Right ventricle myocardium superior (tissue), 1 donor: Measurements from ENCODE around the gene RAB7B. TPM values are rescaled to one million over a fixed set of nuclear protein-coding genes. Genes with fewer than 3 reads are reported as not detected.

Experiments
- ATAC-seq: fragments of 200-7000 bp; cut with Tn5 transposase; one replicate; pipeline ENCODE4 v1.9.1; 2020; ENCODE audit warnings: mild to moderate bottlenecking; ENCODE audit not compliant: poor library complexity
- DNase-seq: peaks from one replicate; pipeline ENCODE4 v3.0.0-alpha.2; 2020
- intact Hi-C: fragments of 100-400 bp; cut with DNase I; formaldehyde crosslinking; loops from one replicate; pipeline ENCODE4 v1.11.2; 2022
- total RNA-seq: library from RNA; stranded (reverse); fragmentation: NEBNext Ultra II Directional; extraction: Animal tissue kit (Norgen Biotek cat#: 25700); gene quantifications from one replicate; pipeline ENCODE4 v1.2.1, GENCODE V29; 2021
- donor health status: DM: no; HTN: yes; CAD: no; lungs with severe emphysema.

Gene RAB7B
- total RNA-seq, 1 donor from 2014 or later = 1.2 TPM

GRCh38 chr1:205965036-205965884 lies 37.9 kb downstream of the RAB7B start:
- ATAC-seq = no peak
- intact Hi-C loops = no loop called here

DNA sequence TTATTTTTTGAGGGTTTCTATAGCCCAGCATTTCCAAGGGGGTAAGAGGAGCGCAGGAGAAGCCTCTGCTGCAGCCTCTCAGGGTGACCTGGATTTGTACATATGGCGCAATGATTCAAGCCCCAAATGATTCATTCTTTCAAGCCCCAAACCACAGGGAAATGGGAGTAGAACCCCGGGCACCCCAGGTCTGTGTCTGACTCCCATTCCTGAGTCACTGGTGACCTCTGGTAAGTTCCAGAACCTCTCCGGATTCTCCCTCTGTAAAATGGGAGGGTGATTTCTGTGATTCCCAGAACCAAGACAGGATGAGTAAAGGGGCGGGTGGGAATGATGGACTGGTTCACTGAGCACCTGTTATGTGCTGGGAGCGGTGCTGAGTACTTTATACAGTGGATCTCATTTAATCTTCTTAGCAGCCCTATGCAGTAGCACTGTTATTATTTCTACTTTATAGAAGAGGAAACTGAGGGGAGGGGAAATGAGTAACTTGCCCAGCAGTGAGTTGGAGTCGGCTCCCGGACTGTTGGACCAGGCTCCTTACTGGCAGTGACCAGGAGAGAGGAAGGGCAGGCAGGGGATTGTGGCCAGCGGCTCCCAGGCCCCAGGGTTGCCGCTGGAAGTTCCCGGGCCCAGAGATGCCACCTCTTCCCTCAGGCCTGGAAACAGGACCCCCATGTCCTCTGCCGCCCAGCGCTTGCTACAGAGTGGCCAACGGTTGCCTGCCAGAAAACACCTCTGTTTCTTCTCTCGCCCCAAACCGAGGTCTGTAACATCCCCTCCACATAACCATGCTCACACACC lies 39.6 kb downstream of the RAB7B start:
- no peak for ATAC-seq
- no peak for DNase-seq
- intact Hi-C loops = no loop called here

More at GRCh38 chr1:205965036-205965884, 37.9 kb downstream of the RAB7B start:
- no peak for DNase-seq

DNA sequence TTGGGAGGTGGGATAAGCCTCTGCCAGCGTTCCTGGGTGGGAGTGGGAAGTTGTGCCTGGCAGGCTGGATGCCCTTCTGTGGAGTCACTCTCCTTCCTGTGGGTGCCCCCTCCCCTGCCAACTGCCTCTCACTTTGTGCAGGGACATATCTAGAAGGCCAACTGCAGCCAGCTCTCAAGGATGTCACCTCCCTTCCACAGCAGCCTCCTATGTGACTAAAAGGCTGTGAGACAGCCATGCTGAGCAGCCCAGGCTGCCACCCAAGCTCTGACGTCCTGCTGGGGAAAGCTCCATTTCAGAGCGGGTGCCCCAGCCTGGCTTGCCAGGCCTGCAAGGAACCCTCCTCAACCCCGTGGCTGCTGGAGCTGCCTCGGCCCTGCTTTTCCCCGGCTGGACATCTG lies 40.4 kb downstream of the RAB7B start:
- DNase-seq = no peak
- no peak for ATAC-seq
- intact Hi-C loops = no loop called here

DNA sequence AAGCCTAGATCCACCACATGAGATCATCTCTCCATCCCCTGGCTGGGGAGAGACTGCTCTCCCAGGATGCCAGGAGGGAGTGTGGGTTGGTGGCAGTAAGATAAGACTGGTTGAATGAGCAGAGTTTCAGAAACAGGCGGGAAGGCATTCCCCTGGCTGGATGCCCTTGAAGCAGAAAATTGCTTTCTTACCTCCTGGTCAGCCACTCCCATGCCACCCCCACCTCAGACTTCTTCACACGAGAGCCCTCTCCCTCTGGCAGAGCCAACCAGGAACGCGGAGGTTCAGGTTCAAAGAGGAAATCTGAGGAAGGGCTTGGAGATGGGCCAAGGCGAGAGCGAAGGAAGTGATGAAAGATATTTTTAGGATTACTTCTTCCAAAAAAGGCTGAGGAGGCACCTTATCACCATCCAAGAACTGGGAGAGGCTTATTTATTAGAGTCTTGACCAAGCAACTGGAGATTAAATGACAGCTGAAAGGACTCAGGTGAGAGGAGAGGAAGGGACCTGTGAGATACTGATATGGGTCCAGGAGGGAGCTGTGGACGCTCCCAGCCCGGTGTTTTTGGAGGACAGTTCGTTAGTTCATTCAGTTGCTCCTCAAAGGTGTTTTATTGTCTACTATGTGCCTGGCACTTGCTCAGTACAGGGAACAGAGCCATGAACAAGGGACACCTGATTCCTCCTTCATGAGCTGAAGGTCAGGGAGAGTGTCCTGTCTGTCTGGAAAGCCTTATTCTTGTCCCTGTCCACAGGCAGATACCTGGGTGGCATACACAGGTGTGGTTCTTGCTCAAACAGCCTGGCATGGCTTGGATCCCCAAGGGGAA lies 41.0 kb downstream of the RAB7B start:
- DNase-seq (no peak), ATAC-seq (no peak)
- intact Hi-C loops = no loop called here

GRCh38 chr1:205961405-205961804 lies 41.8 kb downstream of the RAB7B start:
- DNase-seq = no peak
- intact Hi-C loops = no loop called here
- ATAC-seq = no peak

- ATAC-seq (no peak), DNase-seq (no peak)
- intact Hi-C loops = no loop called here
Observed at GRCh38 chr1:205959789-205960188, 43.4 kb downstream of the RAB7B start.

DNA sequence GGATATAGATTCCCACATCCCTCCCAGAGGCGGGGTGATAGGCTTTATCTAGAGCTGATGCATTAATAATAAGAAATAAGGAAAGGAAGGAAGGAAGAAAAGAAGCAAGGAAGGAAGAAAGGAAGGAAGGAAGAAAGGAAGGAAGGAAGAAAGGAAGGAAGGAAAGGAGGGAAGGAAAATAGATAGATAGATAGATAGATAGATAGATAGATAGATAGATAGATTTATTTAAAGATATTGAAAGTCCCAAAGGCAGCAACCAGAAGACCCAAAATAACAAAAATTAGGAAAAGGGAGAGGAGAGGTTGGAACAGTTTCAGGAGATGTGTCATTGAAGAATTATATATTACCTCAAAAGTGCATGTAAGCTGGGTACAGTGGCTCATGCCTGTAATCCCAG lies 47.7 kb downstream of the RAB7B start:
- no peak for ATAC-seq
- intact Hi-C loops = no loop called here

GRCh38 chr1:205954819-205955404 lies 48.3 kb downstream of the RAB7B start:
- ATAC-seq = no peak

More for the DNA sequence above, 47.7 kb downstream of the RAB7B start:
- DNase-seq = no peak

GRCh38 chr1:205951746-205952145 lies 51.4 kb downstream of the RAB7B start:
- DNase-seq = no peak
- intact Hi-C loops = no loop called here
- no peak for ATAC-seq

More at GRCh38 chr1:205954819-205955404, 48.3 kb downstream of the RAB7B start:
- intact Hi-C loops = no loop called here
- no peak for DNase-seq

- intact Hi-C loops = no loop called here
- ATAC-seq (no peak), DNase-seq (no peak)
Observed at GRCh38 chr1:205950826-205951549, 52.2 kb downstream of the RAB7B start.

DNA sequence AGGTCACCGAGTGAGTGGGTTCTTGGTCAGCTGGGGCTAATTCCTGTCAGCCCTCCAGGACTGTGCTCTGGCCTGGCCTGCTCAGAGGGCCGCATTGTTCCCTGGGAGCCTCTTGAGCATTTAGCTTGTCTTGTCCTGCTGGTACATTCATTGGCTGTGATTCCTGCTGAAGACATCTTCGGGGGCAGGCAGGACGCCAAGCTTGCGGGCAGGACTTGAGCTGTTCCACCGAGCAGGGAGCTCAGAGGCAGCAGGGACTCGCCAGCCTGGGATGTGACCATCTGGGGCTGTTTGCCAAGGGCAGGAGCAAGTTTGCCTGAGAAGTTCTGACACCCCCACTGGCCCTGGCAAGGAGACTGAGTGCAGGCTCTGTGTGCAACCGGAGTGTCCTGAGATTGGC lies 52.9 kb downstream of the RAB7B start:
- ATAC-seq = peak; percentile 59
- DNase-seq = peak; percentile 60

GRCh38 chr1:205949753-205950152 lies 53.4 kb downstream of the RAB7B start:
- intact Hi-C loops = no loop called here
- DNase-seq = no peak
- no peak for ATAC-seq

More for the DNA sequence above, 52.9 kb downstream of the RAB7B start:
- intact Hi-C loops = no loop called here

DNA sequence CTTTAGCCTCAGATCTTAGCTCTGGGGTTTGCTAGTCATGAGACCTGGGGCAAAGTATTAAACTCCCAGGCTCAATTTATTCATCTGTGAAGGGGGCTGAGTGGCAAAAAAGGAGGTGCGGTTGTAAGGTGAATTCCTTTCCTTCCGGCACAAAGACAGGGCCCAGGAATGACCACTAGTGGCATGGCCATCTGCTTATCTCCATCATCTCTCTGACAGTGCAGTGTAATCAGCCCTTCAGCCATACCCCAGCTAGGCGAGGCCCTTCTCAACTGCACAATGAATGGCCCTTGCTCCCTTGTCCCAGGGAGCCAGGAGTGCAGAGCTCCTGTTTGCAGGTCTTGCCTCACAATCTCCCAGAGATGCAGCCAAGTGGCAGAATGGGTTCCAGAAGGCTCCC lies 54.3 kb downstream of the RAB7B start:
- intact Hi-C loops = no loop called here
- ATAC-seq (no peak), DNase-seq (no peak)

DNA sequence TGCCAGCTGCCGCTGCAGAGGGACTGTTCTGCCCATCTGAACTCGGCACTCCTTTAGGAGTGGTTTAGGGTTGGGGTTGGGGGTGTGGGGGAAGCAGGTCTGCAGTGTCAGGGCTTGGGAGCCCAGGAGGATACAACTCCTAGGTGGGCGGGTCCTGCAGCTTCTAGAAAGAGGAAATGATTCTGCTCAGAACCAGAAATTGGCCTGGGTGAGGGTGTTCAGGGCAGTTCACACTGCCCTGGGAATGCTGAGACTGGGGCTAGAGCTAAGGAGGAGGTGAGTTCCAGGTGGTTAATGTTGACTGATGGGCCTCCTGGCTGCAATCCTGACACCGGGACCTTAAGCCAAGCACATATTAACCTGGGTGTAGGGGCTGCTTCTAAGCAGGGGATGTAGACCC lies 55.2 kb downstream of the RAB7B start:
- DNase-seq (no peak), ATAC-seq (no peak)
- intact Hi-C loops = no loop called here

DNA sequence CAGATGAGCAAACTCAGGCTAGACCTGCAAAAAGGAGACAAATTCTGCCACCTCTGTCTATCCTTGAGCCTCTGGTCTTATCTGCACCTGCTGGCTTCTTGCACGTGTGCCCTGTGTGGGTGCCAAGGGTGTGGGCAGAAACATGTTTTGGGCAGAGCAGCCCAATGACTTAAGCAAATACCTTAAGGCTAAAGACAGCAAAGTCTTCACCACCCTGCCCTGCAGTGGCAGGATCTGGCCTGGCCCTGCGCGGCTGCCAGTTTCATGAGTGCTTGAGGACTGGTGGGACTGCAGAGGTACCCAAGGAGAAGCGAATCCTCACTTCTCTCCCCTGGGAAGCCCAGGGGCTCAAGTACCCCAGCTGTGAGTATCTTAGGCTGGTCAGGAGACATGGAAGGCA lies 56.2 kb downstream of the RAB7B start:
- ATAC-seq (no peak), DNase-seq (no peak)

DNA sequence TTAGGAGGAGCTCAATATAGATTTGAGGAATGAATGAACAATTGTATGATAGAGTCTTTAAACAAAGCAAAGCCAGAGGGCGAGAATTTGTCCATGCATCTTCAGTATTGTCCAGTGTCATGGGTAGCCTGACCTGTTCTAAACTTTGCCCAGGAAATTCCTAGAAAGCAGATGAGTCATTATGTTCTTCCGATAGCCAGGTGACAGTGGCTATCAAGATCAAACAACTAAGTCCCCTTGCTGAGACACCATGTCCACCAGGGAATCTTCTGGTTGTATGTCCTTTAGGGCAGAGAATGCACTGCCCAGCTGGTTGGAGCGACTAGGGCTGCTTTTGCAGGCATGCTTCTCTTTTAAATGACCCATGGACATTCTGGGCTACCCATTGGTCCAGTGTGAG lies 58.1 kb downstream of the RAB7B start:
- ATAC-seq (no peak), DNase-seq (no peak)
- intact Hi-C loops = no loop called here

More for the DNA sequence above, 56.2 kb downstream of the RAB7B start:
- intact Hi-C loops = no loop called here

DNA sequence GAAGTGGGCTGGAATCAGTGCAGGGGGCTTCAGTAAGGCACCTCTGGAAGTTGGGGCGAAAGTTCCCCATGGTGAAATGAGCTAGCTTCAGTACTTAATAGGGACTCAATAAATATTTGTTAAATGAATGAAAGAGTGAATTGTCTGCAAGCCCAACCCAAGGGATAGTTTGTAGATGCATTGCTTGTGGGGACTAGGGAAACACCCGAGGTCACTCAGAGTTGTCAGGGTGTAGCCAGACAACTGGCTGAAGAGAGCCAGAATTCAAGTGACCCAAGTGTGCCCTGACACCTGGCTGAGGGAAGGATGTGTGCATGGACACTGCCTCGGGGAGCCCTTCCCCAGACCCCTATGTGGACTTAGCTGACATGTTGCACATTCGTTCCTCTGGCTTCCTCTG lies 58.7 kb downstream of the RAB7B start:
- no peak for DNase-seq
- no peak for ATAC-seq
- intact Hi-C loops = no loop called here

DNA sequence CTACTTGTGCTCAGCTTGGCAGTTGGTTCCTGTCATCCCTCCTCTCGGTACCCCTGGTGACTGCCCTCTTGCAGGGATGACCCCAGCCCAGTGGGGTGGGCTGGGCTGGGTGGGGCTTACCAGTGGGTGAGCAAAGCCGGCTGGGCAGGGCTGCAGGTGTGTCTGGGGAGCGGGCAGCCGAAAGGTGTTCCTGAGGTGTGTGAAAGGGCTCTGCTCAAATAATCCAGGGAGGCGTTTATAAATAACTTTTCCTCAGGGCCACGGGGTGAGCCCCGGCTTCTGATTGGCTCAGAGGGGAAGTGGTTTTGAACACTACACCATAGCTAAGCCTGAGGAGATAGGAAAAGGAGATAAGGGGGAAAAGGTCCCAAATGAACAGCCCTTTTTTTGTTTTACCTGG lies 60.0 kb downstream of the RAB7B start, which contains the start of gene SLC26A9:
Gene SLC26A9, minus strand, starts transcription at position 212 of the 400 bp plus-strand sequence. CDS start 7,636 bp downstream, outside the sequence.
- DNase-seq (no peak), ATAC-seq (no peak)
- intact Hi-C loops = no loop called here
